Pons (tissue), 1 donor: Measurements from ENCODE around the gene FHOD1.

Experiments used
- DNase-seq: peaks from one replicate; pipeline ENCODE4 v3.0.0-alpha.2; 2016; ENCODE audit warnings: low spot score

The FHOD1 gene

GRCh38 chr16:67208154-67208896 is 39.0 kb downstream of the FHOD1 start:
- DNase-seq, result no peak

- DNase-seq, result no peak
Measured at GRCh38 chr16:67207249-67208091, 39.8 kb downstream of the FHOD1 start.

GRCh38 chr16:67206838-67207248 is 40.4 kb downstream of the FHOD1 start:
- DNase-seq, result no peak

- no peak for DNase-seq
Measured at GRCh38 chr16:67206129-67206837, 41.0 kb downstream of the FHOD1 start.

GRCh38 chr16:67204076-67204475 is 43.2 kb downstream of the FHOD1 start:
- DNase-seq, result no peak

GRCh38 chr16:67202956-67203493 is 44.3 kb downstream of the FHOD1 start:
- no peak for DNase-seq

- no peak for DNase-seq
Measured at GRCh38 chr16:67202426-67202825, 44.9 kb downstream of the FHOD1 start.

- DNase-seq, result no peak
Measured at GRCh38 chr16:67201411-67202345, 45.6 kb downstream of the FHOD1 start.

GRCh38 chr16:67200491-67200890 is 46.8 kb downstream of the FHOD1 start:
- DNase-seq, result no peak

GRCh38 chr16:67199808-67200198 is 47.5 kb downstream of the FHOD1 start:
- DNase-seq, result no peak

- DNase-seq, result no peak
Measured at GRCh38 chr16:67199011-67199807, 48.1 kb downstream of the FHOD1 start, which contains the start of gene ELMO3. TSS of gene ELMO3 (plus strand) at chr16:67199131. CDS start at chr16:67199327, 196 bp downstream.

GRCh38 chr16:67198238-67198734 is 49.0 kb downstream of the FHOD1 start:
- peak; percentile 44 for DNase-seq

- no peak for DNase-seq
Measured at GRCh38 chr16:67197704-67198103, 49.6 kb downstream of the FHOD1 start.

- DNase-seq, result no peak
Measured at GRCh38 chr16:67196881-67197280, 50.4 kb downstream of the FHOD1 start.

- no peak for DNase-seq
Measured at GRCh38 chr16:67195676-67196075, 51.6 kb downstream of the FHOD1 start.

GRCh38 chr16:67194260-67194659 is 53.0 kb downstream of the FHOD1 start:
- DNase-seq, result no peak

GRCh38 chr16:67193536-67193935 is 53.7 kb downstream of the FHOD1 start:
- no peak for DNase-seq

GRCh38 chr16:67192781-67193361 is 54.4 kb downstream of the FHOD1 start:
- no peak for DNase-seq

GRCh38 chr16:67191995-67192681 is 55.1 kb downstream of the FHOD1 start, which contains the start of gene E2F4:
TSS of gene E2F4 (plus strand) at chr16:67192155. CDS start at chr16:67192228, 73 bp downstream.
- peak; percentile 85 for DNase-seq
